HL-60/S4 treated with retinoic acid at 250 ng/mL for 4 days and 3 days (cell line): ENCODE results near the gene SLX9.

Experiments used
- in situ Hi-C: fragments of 300-500 bp; cut with MboI; formaldehyde crosslinking; loops from 2 replicates; pipeline ENCODE4 v1.7.0; 2022; ENCODE audit warnings: low sequenced_read_pairs

SLX9 gene

DNA sequence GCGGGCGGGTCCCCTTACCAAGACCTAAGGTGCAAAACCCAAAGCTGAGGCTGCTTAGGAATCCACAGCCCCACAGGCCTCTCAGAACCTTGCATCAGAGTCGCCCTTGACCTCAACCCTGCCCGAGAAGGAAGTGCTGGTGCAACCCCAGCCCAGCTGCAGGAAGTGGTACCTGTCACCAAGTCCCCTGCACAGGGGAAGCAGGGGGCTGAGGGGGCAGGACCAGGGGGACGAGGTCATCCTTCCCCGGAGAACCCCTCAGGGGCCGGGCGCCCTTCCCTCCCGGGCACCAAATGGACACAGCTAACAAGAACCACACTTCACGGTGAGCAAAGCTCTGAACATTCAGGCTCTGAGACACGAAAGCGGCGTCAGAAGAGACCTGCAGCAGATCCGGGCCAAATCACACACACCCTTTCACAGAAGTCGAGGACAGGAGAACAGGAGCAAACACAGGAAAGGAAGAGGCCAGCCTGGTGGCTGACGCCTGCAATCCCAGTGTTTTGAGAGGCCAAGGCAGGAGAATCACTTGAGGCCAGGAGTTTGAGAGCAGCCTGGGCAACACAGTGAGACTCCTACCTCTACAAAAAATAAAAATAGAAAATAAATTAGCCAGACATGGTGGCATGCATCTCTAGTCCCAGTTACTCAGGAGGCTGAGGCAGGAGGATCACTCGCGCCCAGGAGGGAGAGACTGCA, 25.5 kb upstream of the SLX9 start:
- in situ Hi-C loops, result no loop called here

- in situ Hi-C loops, result no loop called here
Measured at GRCh38 chr21:44916965-44917364, 22.9 kb upstream of the SLX9 start.

DNA sequence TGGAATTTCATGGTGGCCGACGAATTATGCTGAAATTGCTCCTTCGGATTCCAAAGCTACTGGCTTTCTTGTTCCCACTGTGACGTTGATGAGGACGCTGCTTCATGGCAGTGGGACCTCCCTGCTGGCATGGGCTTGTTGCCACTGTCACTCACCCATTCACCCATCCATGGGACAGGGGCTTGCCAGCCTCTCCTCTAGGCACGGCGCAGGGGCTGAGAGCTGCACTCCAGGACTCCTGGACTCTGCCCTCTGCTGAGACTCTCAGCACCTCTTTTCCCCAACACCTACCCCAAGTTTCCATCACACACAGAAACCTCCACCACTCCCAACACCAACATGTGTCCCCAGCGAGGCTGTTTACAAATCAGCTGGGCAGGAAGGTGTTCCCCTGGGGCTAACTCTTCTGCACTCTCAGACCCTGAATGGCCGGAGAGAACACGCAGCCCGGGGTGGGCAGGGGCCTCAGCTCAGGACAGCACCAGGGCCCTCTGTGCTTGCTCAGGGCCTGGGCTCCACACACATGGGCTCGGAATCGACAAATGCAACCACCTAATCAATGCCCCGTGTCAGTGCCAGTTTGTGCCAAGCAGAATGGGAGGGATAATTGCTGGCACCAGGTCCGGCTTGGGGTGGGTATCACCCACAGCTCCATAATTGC, 22.3 kb upstream of the SLX9 start:
- in situ Hi-C loops, result no loop called here

DNA sequence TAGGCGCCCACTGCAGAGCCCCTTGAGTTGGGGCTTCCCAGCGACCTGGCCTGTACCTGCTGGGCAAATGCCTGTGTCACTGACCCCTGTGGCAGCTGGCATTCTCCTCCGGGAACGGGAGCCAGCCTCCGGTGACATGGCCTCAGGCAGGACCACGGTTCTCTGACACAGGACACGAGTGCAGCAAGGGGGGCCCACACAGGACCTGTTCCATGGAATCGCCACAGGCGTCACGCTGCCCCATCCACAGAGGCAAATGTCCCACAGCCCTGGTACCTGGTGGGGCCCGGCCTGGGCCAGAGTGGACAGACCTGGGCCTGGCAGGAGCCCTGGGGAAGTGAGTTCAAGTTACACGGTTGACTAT, 21.7 kb upstream of the SLX9 start:
- in situ Hi-C loops, result no loop called here

DNA sequence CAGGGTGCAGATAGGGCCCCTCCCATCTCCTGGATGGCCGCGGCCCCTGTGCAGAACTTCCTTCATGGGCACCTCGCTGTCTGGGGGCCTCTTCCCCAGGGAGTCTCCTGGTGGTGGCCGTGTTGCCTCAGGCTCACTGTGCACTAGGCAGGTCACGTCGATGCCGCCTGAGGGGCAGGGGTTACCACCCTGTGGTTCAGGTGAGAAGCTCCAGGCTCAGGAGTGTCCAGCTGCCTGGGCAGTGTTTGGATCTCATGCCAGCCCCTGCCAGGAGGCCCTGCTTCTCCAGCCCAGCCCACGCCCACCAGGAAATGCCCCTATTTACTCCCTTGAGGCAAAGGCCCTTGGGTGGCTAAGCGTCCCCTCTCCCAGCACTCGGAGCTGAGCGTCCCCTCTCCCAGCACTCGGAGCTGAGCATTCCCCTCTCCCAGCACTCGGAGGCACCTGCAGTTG, 21.2 kb upstream of the SLX9 start:
- in situ Hi-C loops, result no loop called here

DNA sequence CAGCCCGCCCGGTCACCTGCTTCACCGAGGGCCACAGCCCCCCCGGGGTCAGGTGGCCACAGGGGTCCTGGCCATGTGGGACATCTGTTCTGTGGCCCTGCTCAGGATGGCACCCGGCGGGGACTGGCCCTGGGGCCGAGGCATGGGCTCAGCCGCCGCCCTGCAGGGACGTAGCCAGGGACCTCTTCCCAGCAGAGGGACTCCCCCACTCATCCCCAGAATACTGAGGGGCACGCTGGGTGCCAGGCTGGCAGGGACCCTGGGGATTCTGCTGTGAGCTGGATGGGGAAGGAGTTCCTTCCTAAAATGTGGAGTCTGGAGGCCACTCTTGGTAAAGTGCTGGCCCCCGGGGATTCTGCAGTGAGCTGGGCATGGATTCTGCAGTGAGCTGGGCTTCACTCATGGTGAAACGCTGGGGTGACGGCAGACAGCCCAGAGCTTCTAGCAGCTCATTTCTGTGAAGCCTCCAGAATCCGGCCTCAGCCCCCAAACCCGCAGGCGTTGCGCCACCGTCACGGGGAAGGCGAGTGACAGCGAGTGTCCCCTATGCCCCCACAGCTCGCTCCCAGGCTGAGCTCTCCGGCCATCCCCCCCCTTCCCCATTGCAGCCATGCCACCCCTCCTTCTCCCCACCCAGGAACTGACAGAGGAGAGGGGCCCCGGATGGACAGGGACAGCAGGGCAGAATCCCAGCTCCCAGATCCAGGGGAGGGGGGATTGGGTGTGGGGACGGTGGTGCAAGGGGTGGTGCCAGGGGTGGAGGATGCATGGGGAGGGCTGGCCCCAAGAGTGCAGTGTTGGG, 20.5 kb upstream of the SLX9 start:
- in situ Hi-C loops, result no loop called here

DNA sequence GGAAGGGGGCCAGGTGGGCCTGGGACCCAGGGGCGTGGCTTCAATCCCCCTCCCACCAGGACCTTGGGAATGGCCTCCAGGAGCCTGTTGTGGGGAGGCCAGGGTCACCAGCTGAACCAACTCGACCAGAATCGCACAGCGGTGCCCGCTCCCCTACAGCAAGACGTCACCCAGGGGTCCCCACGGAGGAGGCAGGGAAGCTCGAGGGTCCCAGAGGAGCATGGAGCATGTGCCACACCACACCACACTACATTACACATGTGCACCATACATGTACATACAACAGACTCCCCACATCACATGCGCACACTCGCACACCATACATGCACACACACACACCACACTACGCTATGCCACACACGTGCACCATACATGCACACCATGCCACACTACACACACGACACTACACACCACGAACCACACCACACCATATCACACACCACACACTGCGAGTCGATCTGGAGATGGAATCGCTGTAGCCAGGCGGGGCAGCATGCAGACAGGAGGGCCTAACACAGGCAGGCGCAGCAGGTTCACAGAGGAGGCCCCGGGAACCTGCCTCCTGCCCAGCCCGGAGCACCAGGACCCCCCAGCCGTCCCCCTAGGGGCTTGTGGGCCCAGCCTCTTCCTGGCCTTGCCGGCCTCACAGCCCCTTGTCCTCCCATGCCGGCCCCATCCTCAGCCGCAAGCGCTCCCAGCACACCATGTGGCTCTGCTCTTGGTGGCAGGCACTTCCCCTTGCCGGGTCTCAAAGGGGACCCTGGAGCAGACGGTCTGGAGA, 19.7 kb upstream of the SLX9 start:
- in situ Hi-C loops, result no loop called here

- in situ Hi-C loops, result no loop called here
Measured at GRCh38 chr21:44920694-44921604, 18.9 kb upstream of the SLX9 start, which contains the start of gene ITGB2. TSS of gene ITGB2 (minus strand) at chr21:44920899. CDS start at chr21:44910782, 10,117 bp downstream.

DNA sequence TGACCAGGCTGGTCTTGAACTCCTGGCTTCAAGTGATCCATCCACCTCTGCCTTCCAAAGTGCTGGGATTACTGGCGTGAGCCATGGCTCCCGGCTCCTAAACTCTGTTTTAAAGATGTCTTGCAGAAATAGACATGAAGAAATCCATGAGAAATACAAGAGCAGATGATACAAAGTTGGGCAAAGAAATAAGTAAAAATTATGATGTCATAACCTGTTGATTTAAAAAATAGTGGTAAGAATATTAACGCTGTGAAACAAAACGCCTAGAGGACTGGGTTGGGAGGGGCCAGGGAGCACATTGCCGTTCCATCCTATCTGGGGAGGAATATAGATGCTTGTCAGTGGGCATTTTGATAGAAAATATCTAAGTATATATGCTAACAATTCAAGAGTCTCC, 17.9 kb upstream of the SLX9 start:
- in situ Hi-C loops, result no loop called here

- in situ Hi-C loops, result no loop called here
Measured at GRCh38 chr21:44923480-44924084, 16.2 kb upstream of the SLX9 start.

GRCh38 chr21:44924606-44925377, 15.0 kb upstream of the SLX9 start:
- in situ Hi-C loops, result loop anchor here (25.0 kb wide), 2 partner anchors 112 to 412 kb away; partner anchors contain the start of genes SUMO3 and UBE2G2

DNA sequence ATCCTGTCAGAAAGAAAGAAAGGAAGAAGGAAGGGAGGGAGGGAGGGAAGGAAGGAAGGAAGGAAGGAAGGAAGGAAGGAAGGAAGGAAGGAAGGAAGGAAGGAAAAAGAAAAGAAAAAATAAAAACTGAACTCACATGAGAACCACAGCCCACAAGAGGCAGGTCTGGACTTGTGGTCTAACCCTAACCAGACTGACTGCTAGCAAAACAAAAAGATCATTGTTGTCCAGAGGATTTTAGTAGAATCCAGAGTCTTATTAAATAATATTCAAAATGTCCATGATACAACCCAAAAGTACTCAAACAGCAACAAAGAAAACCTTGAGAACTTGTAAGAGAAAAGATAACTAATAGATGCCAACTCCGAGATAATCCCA, 14.5 kb upstream of the SLX9 start:
- in situ Hi-C loops, result loop anchor here (25.0 kb wide), 2 partner anchors 113 to 413 kb away; partner anchors contain the start of genes SUMO3 and UBE2G2

GRCh38 chr21:44926331-44927101, 13.3 kb upstream of the SLX9 start:
- in situ Hi-C loops, result loop anchor here (25.0 kb wide), 2 partner anchors 114 to 414 kb away; partner anchors contain the start of genes SUMO3 and UBE2G2

DNA sequence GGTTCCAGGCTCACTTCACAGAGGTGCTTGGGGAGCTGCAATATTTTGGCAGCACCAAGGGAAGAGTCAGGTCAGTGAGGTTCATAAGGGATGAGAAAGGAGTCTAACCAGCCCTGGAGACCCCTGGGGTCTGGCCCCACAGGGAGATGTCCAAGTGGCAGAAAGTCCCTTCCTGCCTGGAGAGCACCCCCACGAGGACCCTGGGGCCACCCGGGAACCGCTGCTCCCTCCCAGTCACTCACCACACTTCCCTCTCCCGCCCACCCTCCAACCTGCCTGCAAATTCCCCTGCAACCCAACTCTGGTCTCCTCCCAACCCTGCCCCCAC, 12.6 kb upstream of the SLX9 start:
- in situ Hi-C loops, result loop anchor here (25.0 kb wide), 2 partner anchors 115 to 415 kb away; partner anchors contain the start of genes SUMO3 and UBE2G2

DNA sequence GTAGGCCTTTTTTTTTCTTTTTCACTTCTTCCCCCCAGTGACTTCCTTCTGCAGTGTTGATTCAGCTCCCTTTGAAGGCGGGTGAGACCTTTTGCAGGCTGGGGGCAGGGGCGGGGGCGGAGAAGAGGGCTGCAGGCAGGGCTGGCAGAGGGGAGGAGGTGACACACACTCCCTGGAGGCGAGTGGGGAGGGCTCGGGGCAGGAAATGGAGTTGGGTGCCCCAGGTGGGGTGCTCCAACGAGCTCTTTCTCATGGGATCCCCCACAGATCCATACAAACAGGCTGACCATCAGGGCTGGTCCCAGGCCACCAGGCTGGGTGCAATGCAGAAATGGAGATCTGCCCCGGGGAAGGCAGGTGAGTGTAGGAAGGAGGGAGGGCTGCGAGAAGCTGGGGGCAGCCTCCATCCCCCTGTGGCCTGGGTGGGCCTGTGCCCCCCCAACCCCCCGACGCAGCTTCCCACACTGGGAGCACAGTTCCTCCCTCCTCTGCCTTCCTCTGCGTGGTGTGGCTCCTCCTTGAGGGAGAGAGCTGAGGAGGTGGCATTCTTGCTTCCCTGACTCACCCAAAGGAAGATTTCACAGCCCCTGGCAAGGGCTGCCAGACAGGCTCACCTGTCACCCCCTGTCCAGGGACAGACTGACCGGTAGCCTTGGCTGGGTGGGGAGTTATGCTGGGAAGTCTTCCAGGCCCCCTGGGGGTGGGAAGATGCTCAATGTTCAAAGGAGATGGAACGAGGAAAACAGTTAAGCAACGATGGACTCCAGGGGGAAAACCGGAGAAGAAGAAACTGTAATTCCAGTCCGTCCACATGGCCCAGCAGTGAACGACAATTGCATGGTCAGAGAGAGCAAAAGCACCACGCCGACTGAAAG, 12.0 kb upstream of the SLX9 start:
- in situ Hi-C loops, result loop anchor here (25.0 kb wide), 2 partner anchors 116 to 416 kb away; partner anchors contain the start of genes SUMO3 and UBE2G2

DNA sequence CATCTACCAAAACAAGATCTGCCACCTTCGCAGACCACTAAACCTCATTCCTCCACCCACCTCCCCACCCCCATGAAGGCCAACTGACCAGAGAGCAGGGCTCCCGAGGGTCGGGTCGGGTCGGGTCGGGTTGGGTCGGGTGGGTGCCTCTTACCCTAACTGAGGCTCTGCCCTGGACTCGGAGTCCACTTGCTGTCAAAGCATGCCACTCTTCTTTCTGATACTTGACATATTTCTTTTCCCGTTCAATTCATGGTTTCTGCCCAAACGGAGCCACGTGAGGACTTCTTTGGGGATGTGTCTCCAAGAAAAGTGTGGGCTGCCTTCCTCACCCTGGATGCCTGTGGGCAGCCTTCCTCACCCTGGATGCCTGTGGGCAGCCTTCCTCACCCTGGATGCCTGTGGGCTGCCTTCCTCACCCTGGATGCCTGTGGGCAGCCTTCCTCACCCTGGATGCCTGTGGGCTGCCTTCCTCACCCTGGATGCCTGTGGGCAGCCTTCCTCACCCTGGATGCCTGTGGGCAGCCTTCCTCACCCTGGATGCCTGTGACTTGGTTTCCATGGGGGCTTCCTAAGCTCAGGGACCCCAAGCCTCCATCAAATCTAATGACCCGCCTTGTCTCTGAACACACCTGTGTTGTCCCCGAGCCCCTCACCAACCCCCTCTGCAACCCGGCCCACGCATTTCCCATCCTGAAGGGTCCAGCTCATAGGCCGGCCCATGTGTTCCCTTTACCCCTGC, 11.2 kb upstream of the SLX9 start:
- in situ Hi-C loops, result loop anchor here (25.0 kb wide), 2 partner anchors 116 to 416 kb away; partner anchors contain the start of genes SUMO3 and UBE2G2
